Measurements from ENCODE around the gene CDH23. TPM values are rescaled to one million over a fixed set of nuclear protein-coding genes. Genes with fewer than 3 reads are reported as not detected.

The CDH23 gene
- polyA plus RNA-seq, 1 experiment: 0.01 TPM

DNA sequence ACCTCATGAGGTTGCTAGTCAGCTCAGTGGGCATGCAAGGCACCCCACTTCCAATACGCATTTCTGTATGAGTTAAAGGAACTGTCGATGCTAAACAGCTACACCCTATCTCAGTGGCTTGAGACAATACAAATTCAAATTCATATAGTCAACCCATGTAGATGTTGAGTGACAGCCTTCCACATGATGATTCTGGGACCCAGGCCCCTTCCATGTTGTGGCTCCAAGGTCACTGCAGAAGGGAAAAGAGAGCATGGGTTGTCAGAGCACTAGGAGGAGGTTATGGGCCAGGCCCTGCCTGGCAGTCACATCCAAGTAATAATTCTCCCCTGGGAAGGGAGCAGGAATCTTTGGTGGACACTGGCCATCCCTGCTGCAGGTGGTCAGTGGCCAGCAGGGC is 294.7 kb downstream of the CDH23 start:
- peaks cover 22% of the 10 kb centered on the region for H3K9me3 ChIP-seq (ENCODE audit: control insufficient read depth, insufficient read depth, low read length)
- TF ChIP-seq, protein P1, sequence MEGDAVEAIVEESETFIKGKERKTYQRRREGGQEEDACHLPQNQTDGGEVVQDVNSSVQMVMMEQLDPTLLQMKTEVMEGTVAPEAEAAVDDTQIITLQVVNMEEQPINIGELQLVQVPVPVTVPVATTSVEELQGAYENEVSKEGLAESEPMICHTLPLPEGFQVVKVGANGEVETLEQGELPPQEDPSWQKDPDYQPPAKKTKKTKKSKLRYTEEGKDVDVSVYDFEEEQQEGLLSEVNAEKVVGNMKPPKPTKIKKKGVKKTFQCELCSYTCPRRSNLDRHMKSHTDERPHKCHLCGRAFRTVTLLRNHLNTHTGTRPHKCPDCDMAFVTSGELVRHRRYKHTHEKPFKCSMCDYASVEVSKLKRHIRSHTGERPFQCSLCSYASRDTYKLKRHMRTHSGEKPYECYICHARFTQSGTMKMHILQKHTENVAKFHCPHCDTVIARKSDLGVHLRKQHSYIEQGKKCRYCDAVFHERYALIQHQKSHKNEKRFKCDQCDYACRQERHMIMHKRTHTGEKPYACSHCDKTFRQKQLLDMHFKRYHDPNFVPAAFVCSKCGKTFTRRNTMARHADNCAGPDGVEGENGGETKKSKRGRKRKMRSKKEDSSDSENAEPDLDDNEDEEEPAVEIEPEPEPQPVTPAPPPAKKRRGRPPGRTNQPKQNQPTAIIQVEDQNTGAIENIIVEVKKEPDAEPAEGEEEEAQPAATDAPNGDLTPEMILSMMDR (IDR thresholded peaks at IDR 0.05; ENCODE audit: low read depth, low read length): no peak
- H3K27me3 ChIP-seq (ENCODE audit: control insufficient read depth, insufficient read depth, low read length): peaks cover 9% of the 10 kb centered on the region
- no peak for DNase-seq (ENCODE audit: low read depth, low spot score)
- no peak overlapping the region for H3K4me3 ChIP-seq (ENCODE audit: low read depth, low read length)
- H3K27ac ChIP-seq (ENCODE audit: low read depth, low read length): no peak overlapping the region
- ChIA-PET CTCF (no interaction called here), POLR2A (no interaction called here)

DNA sequence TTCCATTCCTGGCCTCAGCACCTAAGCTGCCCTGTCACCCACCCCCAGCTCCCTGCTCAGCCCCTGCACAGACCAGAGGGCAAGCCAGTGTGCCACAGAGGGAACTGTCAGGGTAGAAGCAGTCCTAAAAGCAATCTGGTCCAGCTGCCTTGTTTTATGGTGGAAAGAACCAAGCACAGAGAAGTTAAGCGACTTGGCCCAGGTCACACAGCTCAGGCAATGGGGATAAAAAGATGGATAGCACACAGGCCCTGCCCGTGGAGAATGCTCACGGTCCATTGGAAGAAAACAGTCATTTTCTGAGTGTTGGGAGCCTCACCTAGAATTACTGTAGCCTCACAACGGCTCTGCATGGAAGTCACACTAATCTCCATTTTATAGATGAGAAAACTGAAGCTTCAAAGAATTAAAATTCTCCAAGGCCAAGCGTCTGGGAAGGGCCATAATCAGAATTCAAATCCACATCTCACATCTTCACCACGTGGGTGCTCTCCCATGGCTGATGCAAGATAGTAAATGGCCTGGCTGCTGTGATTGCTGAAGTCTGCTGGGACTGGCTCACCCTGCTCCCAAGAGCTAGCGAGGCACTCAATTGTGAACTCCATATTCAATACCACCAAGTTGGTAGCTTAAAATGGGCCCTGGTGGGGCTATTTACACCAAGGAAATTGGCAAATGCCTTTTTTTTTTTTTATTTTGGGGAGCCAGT is 296.0 kb downstream of the CDH23 start:
- Histone ChIP-seq H3K27ac (ENCODE audit: low read depth, low read length) (no peak overlapping the region), H3K9me3 (ENCODE audit: control insufficient read depth, insufficient read depth, low read length) (peaks cover 22% of the 10 kb centered on the region), H3K27me3 (ENCODE audit: control insufficient read depth, insufficient read depth, low read length) (peaks cover 11% of the 10 kb centered on the region), H3K4me3 (ENCODE audit: low read depth, low read length) (no peak overlapping the region)
- DNase-seq (ENCODE audit: low read depth, low spot score): no peak
- TF ChIP-seq, protein P1 (IDR thresholded peaks at IDR 0.05; ENCODE audit: low read depth, low read length): no peak
- POLR2A ChIA-PET: no interaction called here
- CTCF ChIA-PET: no interaction called here

DNA sequence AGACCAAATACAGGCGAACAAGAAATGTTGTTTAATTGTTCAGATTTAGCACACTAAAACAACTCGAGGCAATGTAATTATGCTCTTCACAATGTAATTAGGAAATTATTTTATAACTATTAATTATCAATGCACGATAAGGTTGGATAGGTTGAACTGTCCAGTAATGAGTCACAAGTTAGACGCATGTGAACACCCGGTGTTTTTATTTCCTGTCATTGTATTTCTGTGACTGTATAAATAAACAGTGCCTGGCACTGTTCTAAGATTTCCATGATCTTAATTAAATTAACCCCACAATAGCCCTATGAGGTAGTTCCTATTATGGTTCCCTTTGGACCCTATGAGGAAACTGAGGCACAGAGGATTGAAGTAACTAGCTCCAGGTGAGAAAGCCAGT is 296.7 kb downstream of the CDH23 start:
- peaks cover 12% of the 10 kb centered on the region for H3K27me3 ChIP-seq (ENCODE audit: control insufficient read depth, insufficient read depth, low read length)
- ChIA-PET CTCF (no interaction called here), POLR2A (no interaction called here)
- H3K9me3 ChIP-seq (ENCODE audit: control insufficient read depth, insufficient read depth, low read length): peaks cover 17% of the 10 kb centered on the region
- H3K27ac ChIP-seq (ENCODE audit: low read depth, low read length): no peak overlapping the region
- TF ChIP-seq, protein P1 (IDR thresholded peaks at IDR 0.05; ENCODE audit: low read depth, low read length): no peak
- no peak for DNase-seq (ENCODE audit: low read depth, low spot score)
- H3K4me3 ChIP-seq (ENCODE audit: low read depth, low read length): no peak overlapping the region

DNA sequence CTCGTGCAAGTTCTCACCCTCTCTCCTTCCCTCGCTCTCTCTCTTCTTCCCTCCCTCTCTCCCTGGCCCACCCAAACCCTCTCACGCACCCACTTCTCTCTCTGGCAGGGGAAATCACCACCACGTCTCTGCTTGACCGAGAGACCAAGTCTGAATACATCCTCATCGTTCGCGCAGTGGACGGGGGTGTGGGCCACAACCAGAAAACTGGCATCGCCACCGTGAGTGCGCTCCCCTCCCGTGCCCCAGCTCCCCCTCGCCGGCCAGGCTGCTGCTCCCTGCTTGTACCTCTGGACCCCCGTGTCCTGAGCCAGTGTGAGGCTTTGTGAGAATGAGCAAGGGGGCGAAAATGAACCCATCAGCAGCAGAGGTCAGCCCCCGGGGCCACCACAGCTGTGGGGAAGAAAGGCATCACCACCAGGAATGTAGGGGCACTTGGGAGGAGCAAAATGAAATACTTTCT is 297.4 kb downstream of the CDH23 start:
- TF ChIP-seq, protein P1 (IDR thresholded peaks at IDR 0.05; ENCODE audit: low read depth, low read length): no peak
- Histone ChIP-seq H3K9me3 (ENCODE audit: control insufficient read depth, insufficient read depth, low read length) (peaks cover 10% of the 10 kb centered on the region), H3K4me3 (ENCODE audit: low read depth, low read length) (no peak overlapping the region), H3K27me3 (ENCODE audit: control insufficient read depth, insufficient read depth, low read length) (peaks cover 18% of the 10 kb centered on the region), H3K27ac (ENCODE audit: low read depth, low read length) (no peak overlapping the region)
- ChIA-PET CTCF (interaction anchor here (4.8 kb wide), 1 partner anchor 379 kb away, joined by 27 read pairs; no protein-coding TSS in a partner anchor), POLR2A (no interaction called here)
- DNase-seq (ENCODE audit: low read depth, low spot score): no peak

DNA sequence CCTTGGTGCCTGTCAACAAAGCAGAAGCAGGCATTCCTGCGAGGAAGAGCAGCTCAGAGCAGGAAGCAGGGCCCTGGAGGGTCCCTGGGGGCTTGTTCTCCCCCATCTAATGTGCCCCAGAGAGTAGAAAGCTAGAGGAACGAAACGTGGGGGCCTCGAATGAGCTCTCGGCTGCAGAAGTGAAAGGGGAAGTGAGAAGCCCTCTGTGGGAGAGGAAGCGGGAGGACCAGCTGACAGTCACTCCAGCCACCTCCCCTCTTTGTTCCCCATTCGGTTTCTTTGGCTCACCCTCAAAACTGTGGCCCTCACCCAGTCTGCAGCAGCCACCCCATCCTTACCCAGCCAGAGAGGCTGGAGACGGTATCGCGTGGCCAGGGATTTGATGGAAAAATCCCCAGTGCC is 297.8 kb downstream of the CDH23 start:
- Histone ChIP-seq H3K27ac (ENCODE audit: low read depth, low read length) (no peak overlapping the region), H3K27me3 (ENCODE audit: control insufficient read depth, insufficient read depth, low read length) (peaks cover 18% of the 10 kb centered on the region), H3K4me3 (ENCODE audit: low read depth, low read length) (no peak overlapping the region), H3K9me3 (ENCODE audit: control insufficient read depth, insufficient read depth, low read length) (peaks cover 5% of the 10 kb centered on the region)
- TF ChIP-seq, protein P1 (IDR thresholded peaks at IDR 0.05; ENCODE audit: low read depth, low read length): no peak
- ChIA-PET POLR2A (no interaction called here), CTCF (interaction anchor here (4.8 kb wide), 1 partner anchor 380 kb away, joined by 27 read pairs; no protein-coding TSS in a partner anchor)
- DNase-seq (ENCODE audit: low read depth, low spot score): no peak
